EH (cell line): ENCODE results near the gene NOC3L.
"Not testable (repeated sequence)": the region's sequence is repeated elsewhere in the genome, so short reads cannot be mapped to it uniquely, and the experiment has no call there.

Experiments
- DNase-seq: peaks from one replicate; pipeline ENCODE4 v3.0.0-alpha.2; 2015; ENCODE audit warnings: low read depth

Gene NOC3L, protein sequence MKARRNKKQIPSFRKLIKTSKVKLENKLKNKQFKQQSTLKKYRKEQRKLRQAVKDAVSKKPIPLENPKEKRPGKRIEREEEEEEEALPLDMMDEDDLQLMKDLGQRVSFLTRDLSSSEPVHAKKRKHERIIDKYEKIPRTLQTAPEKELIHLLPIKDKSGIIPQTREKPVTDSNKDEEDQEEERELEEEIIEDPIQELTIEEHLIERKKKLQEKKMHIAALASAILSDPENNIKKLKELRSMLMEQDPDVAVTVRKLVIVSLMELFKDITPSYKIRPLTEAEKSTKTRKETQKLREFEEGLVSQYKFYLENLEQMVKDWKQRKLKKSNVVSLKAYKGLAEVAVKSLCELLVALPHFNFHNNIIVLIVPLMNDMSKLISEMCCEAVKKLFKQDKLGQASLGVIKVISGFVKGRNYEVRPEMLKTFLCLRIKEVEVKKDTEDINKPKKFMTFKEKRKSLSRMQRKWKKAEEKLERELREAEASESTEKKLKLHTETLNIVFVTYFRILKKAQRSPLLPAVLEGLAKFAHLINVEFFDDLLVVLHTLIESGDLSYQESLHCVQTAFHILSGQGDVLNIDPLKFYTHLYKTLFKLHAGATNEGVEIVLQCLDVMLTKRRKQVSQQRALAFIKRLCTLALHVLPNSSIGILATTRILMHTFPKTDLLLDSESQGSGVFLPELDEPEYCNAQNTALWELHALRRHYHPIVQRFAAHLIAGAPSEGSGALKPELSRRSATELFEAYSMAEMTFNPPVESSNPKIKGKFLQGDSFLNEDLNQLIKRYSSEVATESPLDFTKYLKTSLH

GRCh38 chr10:94362360-94363250 lies at the start of gene NOC3L:
NOC3L (minus strand) TSS chr10:94362939; CDS start chr10:94362838, 101 bp downstream.
- DNase-seq, result peak; percentile 95

DNA sequence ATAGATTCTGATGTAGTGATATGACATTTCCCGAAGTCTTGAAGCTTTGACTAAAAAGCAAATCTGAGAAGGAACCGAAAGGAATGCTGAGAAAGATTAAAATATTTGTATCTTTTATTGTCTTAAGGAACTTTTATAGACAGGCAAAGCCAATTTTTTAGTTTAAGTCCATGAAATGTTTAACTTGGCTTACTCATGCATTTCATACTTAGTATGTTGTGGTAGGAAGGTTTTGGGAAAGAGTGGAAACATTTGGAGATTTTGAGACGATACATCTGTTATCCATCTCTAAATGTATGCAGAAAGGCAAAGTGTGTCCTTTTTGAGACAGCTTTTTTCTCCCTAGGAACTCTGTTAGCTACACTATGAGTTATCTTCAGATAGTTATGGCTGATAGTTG lies 49.7 kb upstream of the NOC3L start:
- DNase-seq, result peak; percentile 86

- DNase-seq, result no peak
Measured at GRCh38 chr10:94411304-94411703, 48.6 kb upstream of the NOC3L start.

DNA sequence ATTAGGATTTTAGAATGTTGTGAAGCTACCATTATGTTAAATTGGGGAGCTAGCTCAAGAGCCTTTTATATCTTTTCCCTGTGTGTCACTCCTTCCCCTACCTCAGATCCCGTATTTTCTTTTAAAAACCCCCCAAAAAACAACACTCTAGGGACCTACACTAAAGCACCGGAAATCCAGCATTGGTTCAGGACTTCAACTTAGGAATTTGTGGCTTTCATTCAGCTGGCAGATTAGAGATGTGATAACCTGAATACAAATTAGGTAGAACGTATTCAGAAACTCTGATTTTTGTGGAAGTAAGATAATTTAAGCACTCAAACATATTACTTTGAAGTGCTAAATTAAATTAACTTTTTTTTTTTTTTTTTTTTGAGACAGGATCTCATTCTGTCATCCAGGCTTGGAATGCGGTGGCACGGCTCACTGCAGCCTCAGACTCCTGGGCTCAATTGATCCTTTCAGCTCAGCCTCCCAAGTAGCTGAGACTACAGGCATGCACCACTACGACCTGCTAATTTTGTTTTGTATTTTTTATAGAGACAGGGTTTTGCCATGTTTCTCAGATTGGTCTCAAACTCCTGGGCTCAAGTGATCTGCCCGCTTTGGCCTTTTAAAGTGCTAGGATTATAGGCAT lies 46.4 kb upstream of the NOC3L start:
- no peak for DNase-seq

DNA sequence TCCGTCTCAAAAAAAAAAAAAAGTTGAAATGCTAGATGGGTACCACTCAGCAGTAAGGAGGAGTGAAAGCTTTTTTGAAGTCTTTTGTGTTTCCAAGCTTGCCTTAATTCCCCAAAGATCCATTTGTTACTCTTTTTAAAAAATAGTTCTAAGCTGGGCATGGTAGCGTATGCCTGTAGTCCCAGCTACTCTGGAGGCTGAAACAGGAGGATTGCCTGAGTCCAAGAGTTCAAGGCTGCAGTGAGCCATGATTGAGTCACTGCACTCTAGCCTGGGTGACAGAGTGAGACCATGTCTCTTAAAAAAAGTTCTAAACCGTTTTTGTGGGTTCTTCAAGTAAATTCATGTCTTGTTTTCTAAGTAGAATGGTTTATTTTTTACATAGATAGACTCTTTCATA lies 44.9 kb upstream of the NOC3L start:
- peak; percentile 15 for DNase-seq

DNA sequence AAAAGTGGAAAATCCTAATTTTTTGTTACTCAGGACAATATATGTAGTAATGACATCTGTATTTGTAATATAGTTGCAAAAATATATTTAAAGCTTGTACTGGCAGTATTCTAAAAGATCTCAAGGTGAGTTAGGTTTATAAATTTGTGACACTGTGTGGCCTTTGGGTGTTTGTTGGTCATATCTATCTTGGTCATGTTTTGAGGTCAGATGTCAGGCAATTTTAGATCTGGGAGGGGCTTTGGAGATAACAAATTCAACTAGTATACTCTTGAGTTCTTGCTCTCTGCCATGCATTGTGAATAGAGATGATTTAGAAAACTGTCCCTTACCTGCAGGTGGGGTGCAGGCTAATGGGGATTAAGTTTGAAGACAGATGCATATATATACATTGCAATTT lies 42.7 kb upstream of the NOC3L start:
- DNase-seq, result no peak

DNA sequence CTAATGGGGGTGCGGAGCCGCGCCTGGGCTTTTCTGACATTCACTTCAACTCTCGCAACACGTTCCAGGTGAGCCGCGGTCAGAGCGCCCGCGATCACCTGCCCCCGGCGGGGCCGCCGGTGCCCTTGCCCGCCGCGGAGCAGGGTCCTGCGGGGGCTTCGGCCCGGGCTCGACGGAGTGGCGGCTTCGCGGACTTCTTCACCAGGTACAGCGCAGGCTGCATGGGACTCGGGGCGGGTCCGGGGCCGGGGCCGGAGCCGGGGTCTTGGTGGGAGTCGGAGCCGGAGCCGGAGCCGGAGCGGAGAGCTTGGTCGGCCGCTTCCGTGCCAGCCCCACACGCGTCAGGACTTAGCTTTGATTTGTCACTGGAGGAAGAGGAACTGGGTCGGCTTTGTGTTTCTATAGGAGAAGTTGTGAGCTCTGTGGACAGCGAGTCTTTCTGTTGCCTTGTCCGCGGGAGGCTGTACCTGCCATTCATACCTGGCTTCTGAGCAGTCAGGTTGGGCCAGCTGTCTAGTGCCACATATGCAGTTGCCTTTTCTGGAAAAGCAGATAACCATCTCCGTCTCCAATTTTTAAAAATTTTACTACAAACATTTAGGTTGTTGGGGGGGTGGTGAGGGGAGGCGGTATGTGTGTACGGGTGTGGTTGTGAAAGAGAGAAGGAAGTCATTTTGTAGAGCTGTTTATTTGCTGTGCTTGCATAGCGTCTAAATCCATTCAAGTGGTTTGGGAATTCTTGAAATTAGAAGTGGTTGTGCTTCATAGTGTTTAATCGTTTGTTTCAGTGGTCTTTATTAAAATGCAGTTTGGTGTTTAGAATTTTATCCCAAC lies 40.9 kb upstream of the NOC3L start:
- peak; percentile 79 for DNase-seq

- no peak for DNase-seq
Measured at GRCh38 chr10:94402843-94403379, 40.2 kb upstream of the NOC3L start.

DNA sequence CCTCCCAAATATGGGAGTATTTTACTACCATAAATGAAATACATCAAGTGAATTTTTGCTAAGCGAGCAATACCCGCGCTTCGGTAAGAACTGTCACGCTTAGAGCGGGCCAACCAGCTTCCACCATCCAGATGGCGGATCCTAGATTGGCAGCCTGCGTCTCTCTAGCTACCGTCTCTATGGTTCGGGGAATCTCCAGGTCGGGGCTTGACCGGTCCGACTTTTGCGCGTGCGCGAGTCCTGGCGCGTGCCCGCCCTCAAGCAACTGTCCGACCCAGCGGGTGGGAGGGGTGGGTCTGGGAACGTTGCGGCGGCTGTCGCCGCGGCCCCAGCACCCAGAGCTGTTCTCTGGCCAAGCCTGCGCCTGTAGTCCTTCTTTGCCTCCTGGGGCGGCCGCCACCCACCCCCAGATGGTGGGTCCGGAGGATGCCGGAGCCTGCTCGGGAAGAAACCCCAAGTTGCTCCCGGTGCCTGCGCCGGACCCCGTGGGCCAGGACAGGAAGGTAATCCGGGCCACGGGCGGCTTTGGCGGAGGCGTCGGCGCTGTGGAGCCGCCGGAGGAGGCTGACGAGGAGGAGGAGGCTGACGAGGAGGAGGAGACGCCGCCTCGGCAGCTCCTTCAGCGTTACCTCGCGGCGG lies 39.6 kb upstream of the NOC3L start, which contains the start of gene TBC1D12:
Gene TBC1D12, plus strand, starts transcription at position 338 of the 639 bp plus-strand sequence. Its CDS starts 73 bp downstream, at position 411.
- peak; percentile 97 for DNase-seq

DNA sequence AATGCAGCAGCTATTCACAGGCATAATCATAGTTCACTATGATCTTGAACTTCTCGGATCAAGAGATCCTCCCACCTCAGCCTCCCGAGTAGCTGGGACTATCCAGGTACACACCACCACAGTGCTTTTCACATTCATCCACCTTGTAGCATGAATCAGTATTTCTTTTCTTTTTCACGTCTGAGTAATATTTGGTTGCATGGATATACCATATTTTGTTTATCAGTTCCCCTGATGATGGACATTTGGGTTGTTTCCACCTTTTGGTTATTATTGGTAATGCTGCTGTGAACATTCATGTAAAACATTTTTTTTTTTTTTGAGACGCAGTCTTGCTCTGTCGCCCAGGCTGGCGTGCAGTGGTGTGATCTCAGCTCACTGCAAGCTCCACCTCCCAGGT lies 36.0 kb upstream of the NOC3L start:
- no peak for DNase-seq

- peak; percentile 87 for DNase-seq
Measured at GRCh38 chr10:94397549-94398370, 35.0 kb upstream of the NOC3L start.

DNA sequence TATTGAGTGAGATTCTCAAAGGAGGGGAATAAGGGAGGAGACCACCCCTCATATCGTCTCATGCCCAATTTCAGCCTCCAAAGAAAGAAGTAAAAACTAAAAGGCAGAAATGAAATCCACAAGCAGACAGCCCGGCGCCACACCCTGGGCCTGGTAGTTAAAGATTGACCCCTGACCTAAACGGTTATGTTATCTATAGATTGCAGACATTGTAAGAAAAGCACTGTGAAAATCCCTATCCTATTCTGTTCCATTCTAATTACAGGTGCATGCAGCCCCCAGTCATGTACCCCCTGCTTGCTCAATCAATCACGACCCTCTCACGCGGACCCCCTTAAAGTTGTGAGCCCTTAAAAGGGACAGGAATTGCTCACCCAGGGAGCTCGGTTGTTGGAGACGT lies 29.4 kb upstream of the NOC3L start:
- not testable (repeated sequence) for DNase-seq

DNA sequence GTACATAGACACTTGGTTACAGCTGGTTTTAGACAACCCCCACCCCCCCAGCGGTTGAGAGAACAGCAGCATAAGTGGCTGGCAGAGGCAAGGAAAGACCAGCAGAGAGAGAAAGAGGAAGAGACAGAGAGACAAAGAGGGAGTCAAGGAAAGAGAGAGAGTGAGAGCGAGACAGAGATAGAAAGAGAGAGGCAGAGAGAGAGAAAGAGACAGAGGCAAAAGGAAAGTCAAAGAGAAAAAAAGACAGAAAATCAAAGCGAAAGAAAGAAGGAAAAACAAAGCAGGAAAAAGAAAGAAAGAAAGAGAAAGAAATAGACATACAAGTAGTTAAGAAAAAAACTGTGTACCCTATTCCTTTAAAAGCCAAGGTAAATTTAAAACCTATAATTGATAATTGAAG lies 23.0 kb upstream of the NOC3L start:
- not testable (repeated sequence) for DNase-seq

DNA sequence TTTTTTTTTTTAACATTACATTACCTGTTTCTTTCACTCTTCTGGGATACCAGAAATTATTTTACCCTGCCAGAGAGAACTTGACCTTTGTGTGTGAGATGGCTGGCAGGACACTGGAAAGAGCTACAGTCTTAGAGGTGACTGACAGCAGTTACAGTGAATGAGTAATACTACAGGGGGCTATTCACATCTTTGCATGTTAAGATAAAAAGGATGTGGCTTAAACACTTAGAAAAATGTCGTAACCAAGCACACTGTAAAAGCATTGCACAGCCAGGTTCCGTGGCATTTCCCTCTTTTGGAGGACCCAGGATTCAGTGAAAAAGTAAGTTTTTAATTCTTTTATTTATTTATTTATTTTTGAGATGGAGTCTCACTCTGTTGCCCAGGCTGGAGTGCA lies 20.8 kb upstream of the NOC3L start:
- DNase-seq, result peak; percentile 13

- DNase-seq, result no peak
Measured at GRCh38 chr10:94376865-94377264, 14.1 kb upstream of the NOC3L start.

DNA sequence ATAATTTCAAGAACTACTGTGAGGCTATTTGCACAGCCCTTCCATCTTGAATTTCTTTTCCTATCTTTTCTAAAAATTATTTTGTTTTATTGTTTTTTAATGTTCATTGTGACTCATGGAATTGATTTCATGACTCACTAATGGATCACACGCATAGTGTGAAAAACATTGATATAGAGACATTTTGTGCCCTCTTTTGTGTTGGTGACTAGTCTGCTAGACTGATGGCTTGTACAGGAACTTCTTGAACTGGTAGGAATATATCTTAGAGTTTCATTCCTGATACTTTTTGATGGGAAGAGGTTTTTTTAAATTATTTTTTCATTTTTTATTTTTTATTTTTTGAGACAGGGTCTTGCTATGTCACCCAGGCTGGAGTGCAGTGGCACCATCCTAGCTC lies 12.6 kb upstream of the NOC3L start:
- no peak for DNase-seq

- no peak for DNase-seq
Measured at GRCh38 chr10:94370501-94370900, 7.8 kb upstream of the NOC3L start.

- no peak for DNase-seq
Measured at GRCh38 chr10:94366382-94366781, 3.6 kb upstream of the NOC3L start.

GRCh38 chr10:94364482-94364881 lies 1.7 kb upstream of the NOC3L start:
- DNase-seq, result no peak
